ENCODE data around the gene RBM47. TPM values are rescaled to one million over a fixed set of nuclear protein-coding genes. Genes with fewer than 3 reads are reported as not detected.

RBM47 gene
- total and polyA plus RNA-seq, 9 of the 15 experiments (the other 6 are each of a cell fraction or from before 2014, with no cell fraction given), result 1.4 to 6.4 (median 3.3) TPM

DNA sequence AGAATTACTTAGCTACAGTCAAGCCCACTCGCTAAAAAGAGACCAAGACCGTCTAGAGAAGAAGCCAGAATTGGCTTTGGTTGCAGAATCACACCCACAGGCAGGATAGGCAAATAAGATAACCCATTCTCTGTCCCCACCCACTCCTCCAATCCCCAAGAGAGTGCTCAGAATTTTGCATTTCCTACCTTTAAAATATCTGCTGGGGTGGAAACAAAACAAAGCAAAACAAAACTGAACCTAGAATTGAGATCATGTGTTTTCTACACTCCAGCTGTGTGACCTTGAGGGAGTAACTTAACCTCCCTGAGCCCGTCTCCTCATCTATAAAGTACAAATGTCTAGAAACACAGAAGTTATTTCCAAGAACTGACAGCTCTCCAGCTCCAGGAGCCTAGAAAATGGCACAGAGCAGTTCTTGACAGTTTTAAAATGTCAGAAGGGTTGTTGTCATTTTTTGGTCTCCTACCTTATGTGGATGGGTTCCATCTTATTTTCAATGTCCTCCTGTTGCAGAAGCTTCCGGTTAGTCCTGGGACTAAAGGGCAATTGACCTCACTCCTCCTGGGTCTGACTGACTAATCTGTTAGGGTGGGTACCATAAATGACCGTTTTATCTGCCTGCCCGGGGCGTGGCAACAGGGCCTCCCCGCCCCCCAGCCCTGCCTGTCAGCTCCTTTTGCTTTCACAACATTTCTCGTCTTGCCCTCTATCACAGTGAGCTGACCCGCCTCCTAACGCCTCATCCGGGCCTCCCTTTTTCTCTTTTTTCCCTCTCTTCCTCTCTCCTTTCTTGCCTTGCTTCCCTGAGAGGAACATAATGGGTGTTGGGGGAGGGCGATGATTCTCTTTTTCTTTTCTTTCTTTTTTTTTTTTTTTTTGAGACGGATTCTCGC is 114.0 kb downstream of the RBM47 start (continued):
- no peak for TF ChIP-seq FOXP1 (CRISPR knock-in tag; IDR thresholded peaks at IDR 0.05)
- TF ChIP-seq ETS1 (conservative IDR thresholded peaks at IDR 0.05; ENCODE audit: control insufficient read depth, low read depth, low read length), result no peak
- no peak for TF ChIP-seq CHD7 (IDR thresholded peaks at IDR 0.05; ENCODE audit: low read depth, low read length)
- no peak; the same call in none of the 2 replicates for TF ChIP-seq SOX6 (IDR thresholded peaks at IDR 0.05)
- no peak for TF ChIP-seq ZHX1 (conservative IDR thresholded peaks at IDR 0.05; ENCODE audit: low read length)
- no peak for TF ChIP-seq XRCC3 (IDR thresholded peaks at IDR 0.05)
- no peak for TF ChIP-seq JUNB (CRISPR knock-in tag; conservative IDR thresholded peaks at IDR 0.05)
- no peak for TF ChIP-seq ZNF586 (CRISPR knock-in tag; conservative IDR thresholded peaks at IDR 0.05)
- no peak for TF ChIP-seq NFXL1 (CRISPR knock-in tag; IDR thresholded peaks at IDR 0.05)
- TF ChIP-seq PHF20 (IDR thresholded peaks at IDR 0.05; ENCODE audit: partially characterized antibody), result peak; percentile 60
- TF ChIP-seq KAT2B (IDR thresholded peaks at IDR 0.05; ENCODE audit: low read depth, low read length), result no peak
- TF ChIP-seq GTF2E2 (tag; IDR thresholded peaks at IDR 0.05), result peak; percentile 76
